Fibroblast of gingiva (primary cell): ENCODE measurements around the gene MACROD1.
"Not testable (repeated sequence)": the region's sequence is repeated elsewhere in the genome, so short reads cannot be mapped to it uniquely, and the experiment has no call there.

Experiments
- DNase-seq: peaks from one replicate; pipeline ENCODE4 v3.0.0-alpha.2; 2011; ENCODE audit warnings: low read depth

Gene MACROD1

GRCh38 chr11:64185693-64186491, 20.0 kb upstream of the MACROD1 start, which contains the start of gene STIP1:
Gene STIP1 (plus strand): TSS chr11:64186171. CDS start chr11:64186262, 91 bp downstream.
- DNase-seq: peak; percentile 100

DNA sequence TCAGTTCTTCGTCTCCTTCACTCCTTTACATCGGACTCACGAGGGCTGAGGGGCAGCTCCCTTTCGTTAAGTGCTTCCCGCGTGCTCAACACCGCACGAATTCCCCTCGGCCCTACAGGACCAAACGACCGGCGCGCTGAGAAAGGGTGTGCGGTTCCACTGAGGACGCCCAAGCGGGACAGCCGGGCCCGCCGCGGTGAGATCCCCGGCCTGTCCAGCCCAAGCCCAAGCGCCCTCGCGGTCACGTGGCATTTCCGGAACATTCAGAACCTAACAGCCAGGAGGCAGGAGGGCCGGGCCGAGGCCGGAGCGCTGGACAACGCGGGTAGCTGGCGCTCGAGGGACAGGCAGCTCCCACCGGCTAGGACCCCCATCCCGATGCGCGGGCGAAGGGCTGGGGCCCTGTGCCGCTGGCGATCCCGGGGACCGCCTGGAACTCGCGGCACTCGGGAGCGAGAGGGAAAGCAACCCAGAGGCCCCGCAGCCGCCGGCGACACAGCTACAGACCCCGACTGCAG, 19.3 kb upstream of the MACROD1 start:
- DNase-seq: peak; percentile 85

DNA sequence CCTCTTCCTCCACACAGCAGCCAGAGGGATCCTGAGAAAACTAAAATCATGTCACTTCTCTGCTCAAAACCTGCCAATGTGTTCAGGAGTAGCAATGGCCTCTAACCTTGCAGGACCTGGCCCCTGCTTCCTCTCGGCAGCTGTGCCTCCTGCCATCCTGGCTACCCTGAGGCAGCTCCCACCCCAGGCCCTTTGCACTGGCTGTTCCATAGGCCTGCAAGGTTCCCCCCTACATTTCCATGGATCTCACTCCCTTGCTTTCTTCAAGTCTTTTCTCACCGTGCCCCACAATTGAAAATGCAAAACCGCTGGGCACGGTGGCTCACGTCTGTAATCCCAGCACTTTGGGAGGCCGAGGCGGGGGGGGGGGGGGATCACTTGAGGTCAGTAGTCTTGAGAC, 18.0 kb upstream of the MACROD1 start:
- DNase-seq: no peak

- peak; percentile 87 for DNase-seq
Measured at GRCh38 chr11:64181506-64182411, 15.8 kb upstream of the MACROD1 start.

- no peak for DNase-seq
Measured at GRCh38 chr11:64180891-64181290, 15.0 kb upstream of the MACROD1 start.

DNA sequence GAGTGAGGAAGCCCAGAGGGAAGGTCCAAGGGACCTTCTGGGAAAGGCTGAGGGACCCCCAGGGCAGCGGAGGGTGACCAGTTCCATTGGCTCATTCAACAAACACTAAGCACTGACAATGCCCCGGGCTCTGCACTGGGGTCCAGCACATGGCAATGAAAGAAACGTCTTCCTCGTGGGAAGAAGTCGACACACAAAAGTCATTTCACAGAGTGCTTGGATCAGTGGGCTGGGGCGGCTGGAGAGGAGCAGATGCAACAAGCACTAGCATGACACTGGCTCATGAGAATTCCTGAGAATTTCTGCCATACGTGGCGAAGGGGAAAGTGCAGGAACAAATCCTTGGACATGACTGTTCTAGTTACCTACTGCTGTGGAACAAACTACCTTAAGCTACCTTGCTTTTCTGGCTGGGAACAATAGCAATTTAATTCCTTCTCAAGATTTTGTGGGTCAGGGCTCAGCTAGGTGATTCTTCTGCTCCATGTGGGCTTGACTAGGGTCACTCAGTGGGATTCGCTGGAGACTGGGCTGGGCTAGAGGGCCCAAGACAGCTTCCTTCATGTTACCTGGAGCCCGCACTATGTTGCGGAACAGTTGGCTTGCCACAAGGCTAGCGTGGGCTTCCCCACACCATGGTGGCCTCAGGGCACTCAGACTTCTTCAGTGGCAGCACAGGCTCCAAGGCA, 13.2 kb upstream of the MACROD1 start:
- no peak for DNase-seq

GRCh38 chr11:64178203-64178602, 12.3 kb upstream of the MACROD1 start:
- no peak for DNase-seq

DNA sequence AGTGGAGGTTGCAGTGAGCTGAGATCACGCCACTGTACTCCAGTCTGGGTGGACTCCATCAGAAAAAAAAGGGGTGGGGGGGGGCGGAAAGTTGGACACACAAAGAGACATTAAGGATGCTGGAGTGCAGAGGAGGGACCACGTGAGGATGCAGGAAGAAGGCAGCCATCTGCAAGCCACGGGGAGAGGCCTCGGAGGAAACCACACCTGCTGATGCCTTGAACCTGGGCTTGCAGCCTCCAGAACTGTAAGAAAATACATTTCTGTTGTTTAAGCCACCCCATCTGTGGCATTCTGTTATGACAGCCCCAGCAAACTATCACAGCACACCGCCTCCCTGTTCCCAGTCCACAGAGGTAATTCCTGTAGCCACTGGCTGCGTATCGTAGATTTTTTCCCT, 10.8 kb upstream of the MACROD1 start:
- no peak for DNase-seq

DNA sequence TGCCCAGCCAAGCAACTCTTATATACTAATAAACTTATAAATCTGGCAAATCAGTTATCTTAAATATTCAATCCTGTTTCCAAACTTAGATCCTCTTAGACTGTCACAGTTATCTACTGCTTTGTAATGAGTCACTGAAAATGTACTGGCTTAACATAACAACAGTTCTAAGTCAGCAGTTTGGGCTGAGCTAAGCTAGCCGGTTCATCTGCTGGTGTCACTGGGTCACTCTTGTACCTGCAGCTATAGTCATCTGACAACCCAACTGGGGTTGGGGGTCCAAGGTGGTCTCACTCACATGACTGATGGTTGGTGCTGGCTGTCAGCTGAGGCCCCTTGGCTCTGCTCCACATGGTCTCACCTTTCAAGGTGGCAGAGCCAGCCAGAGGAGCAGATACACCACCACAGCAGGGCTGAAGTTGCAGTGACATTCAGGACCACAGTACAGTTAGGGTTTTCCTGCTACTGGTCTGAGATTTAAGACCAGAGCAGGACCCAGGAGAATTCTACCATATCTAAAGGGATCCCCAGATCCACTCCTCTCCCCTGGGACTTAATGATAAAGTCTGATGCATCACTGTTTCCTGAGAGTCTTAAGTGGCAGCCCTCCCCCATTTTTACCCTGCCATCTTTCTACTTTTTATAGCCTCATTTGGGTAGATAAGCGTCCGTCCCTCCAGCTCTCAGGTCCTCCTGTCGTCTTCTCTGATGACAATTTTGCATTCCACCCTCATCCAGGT, 7.9 kb upstream of the MACROD1 start:
- no peak for DNase-seq

GRCh38 chr11:64170419-64170818, 4.5 kb upstream of the MACROD1 start:
- no peak for DNase-seq

GRCh38 chr11:64165481-64165841, 452 bp downstream of the MACROD1 start:
- no peak for DNase-seq

GRCh38 chr11:64164392-64165312, 1.3 kb downstream of the MACROD1 start:
- no peak for DNase-seq

GRCh38 chr11:64163951-64164350, 2.0 kb downstream of the MACROD1 start:
- DNase-seq: no peak

GRCh38 chr11:64162769-64163168, 3.1 kb downstream of the MACROD1 start:
- DNase-seq: not testable (repeated sequence)

GRCh38 chr11:64161037-64161436, 4.9 kb downstream of the MACROD1 start:
- no peak for DNase-seq

DNA sequence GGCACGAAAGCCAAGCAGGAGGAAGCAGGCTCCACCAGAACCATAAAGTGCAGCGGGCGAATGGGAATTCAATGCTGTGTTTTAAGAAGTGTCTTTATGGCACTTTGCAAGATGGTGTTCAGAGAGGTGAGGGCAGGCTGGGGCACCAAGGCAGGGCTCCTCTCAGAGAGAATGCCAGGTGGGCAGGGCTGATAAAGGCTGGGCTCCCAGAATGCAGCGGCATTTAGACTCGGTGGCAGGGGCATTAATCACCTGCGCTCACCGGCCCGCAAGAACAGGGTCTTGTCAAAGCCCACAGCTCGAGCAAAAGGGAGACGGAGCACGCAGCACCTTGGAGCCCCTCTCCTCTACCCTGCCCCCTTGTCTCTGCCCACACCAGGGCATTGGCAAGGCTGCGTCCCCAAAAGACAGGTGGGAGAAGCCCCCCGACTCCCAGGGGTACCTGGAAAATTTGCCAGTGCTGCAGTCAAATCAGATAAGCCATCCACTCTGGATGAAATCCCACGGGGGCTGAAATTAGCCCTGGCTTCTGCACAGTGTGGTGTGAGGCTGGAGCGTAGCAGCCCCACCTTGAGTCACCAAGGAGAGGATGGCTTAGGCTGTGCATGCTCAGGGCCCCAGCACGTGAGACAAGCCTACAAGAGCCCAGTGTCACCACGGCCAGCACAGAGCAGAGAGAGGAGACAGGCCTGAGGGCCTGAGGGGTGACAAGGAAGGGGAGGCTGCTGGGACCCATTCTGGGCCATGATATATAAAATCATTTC, 8.1 kb downstream of the MACROD1 start:
- no peak for DNase-seq

DNA sequence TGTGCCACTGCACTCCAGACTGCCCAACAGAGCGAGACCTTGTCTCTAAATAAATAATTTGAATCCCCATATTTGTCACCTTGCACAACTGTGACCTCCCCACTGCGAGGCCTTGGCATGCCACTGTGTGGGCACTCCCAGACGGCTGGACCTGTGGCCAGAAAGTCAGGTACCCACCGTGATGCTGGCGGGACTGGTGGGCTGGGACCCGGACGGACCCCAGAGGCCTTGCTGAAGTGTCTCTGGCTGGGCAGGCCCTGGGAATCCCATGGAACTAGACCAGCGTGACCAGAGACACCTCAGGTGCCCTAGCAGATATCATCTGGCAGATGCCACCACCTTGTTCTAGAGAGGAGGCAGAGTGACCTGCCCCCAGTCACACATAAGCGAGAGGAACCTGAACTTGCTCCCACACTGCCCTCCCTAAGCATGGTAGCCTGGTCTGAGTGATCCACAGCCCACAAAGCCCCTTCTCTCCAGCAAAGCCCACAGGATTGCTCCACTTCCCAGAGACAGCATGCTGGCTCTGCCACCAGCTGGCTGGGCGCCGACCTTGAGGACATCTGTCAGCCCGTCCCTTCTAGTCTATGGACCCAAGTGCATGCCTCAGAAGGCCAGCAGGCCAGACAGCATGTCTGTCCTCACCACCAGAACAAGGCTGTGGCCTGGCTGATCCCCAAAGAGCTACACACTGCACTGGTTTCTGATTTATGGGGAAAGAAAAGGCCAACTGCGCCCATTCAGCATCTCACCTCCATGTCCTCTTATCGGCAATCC, 9.5 kb downstream of the MACROD1 start:
- no peak for DNase-seq

DNA sequence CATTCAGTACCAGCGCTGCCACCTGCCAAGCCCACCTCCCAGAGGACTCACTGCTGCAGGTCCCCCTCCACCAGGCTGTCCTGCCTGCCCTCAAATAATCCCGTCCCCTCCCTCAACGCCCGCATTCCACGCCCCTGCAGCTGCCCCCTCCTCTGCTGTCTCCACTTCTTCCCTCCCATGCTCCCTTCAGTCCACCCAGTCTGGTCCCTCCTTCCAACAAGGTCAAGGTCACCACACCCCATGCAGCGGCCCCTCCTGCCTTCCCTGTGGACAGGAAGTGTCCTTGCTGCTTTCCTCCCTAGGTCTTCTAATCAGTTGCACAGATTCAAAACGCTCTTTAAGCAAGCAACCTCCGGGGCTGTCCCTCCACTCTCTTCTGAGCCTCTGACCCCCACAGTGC, 12.1 kb downstream of the MACROD1 start:
- DNase-seq: no peak
